Endothelial cell of umbilical vein (primary cell): ENCODE measurements around the gene E2F2. TPM values are rescaled to one million over a fixed set of nuclear protein-coding genes. Genes with fewer than 3 reads are reported as not detected.

Experiments used
- BruUV-seq: library from RNA; stranded (reverse); fragments of 400-500 nt; replicated peaks from 2 replicates; lab custom pipeline; 2021; lab: Mats Ljungman, UMichigan
- CTCF ChIA-PET: fragments of 300-600, 350-600 bp; sonication (Branson Sonifier 250); formaldehyde crosslinking; loops from one replicate; lab custom pipeline; 2021; ENCODE audit warnings: antibody characterized with exemption, inconsistent platforms; lab: Charles Lee
- POLR2A ChIA-PET: fragments of 300-600, 350-600 bp; sonication (Branson Sonifier 250); formaldehyde crosslinking; loops from one replicate; lab custom pipeline; 2021; ENCODE audit warnings: antibody characterized with exemption, inconsistent platforms; lab: Charles Lee
- DNase-seq: peaks from one replicate; pipeline ENCODE4 v3.0.0-alpha.2; 2011; ENCODE audit warnings: low read depth, low spot score
- FAIRE-seq: peaks from 2 replicates; lab custom pipeline; 2011; peaks lifted over from hg19 to GRCh38; lab: Jason Lieb, UNC
- H2AFZ ChIP-seq: 2 replicates; pipeline ENCODE4 v1.6.0; 2012; ENCODE audit warnings: low read depth, low read length, control low read depth, inconsistent platforms
- H3K27ac ChIP-seq: 2 replicates; pipeline ENCODE4 v1.5.1; 2011; ENCODE audit warnings: low read depth, mild to moderate bottlenecking, control low read depth, low read length, moderate library complexity; ENCODE audit not compliant: insufficient read depth
- H3K27me3 ChIP-seq, 2 experiments: 2 replicates each; pipeline versions ENCODE4 v1.6.0 to v1.6.1; 2011; ENCODE audit warnings: low read length in 2 of 2, mixed read lengths in 1 of 2; ENCODE audit not compliant: control insufficient read depth in 2 of 2, insufficient read depth in 2 of 2
- H3K36me3 ChIP-seq, 2 experiments: 2 replicates in 1 of 2; 3 replicates in 1 of 2; pipeline ENCODE4 v1.5.1; 2011; ENCODE audit warnings: low read length in 2 of 2, mild to moderate bottlenecking in 1 of 2, moderate library complexity in 1 of 2; ENCODE audit not compliant: control insufficient read depth in 2 of 2, insufficient read depth in 2 of 2; ENCODE audit errors: extremely low read depth in 1 of 2
- H3K4me1 ChIP-seq: 3 replicates; pipeline ENCODE4 v1.5.1; 2011; ENCODE audit warnings: mild to moderate bottlenecking, low read length; ENCODE audit not compliant: control insufficient read depth, insufficient read depth; ENCODE audit errors: extremely low read depth
- H3K4me2 ChIP-seq: 2 replicates; pipeline ENCODE4 v1.6.1; 2011; ENCODE audit warnings: low read length, control low read depth, mixed read lengths; ENCODE audit not compliant: insufficient read depth
- H3K4me3 ChIP-seq, 3 experiments: fragments of 200-600 bp in 1 of 3; sonication (generic), shearing (Covaris generic) in 1 of 3; replicated peaks in 1 of 3; 2 replicates each; pipeline ENCODE4 v1.5.1; 2011 to 2016; ENCODE audit warnings: control low read depth in 3 of 3, low read length in 3 of 3, mild to moderate bottlenecking in 2 of 3, inconsistent platforms in 1 of 3, low read depth in 1 of 3, moderate library complexity in 1 of 3; ENCODE audit not compliant: insufficient read depth in 1 of 3
- H3K79me2 ChIP-seq: 2 replicates; pipeline ENCODE4 v1.6.0; 2012; ENCODE audit warnings: low read length, inconsistent platforms; ENCODE audit not compliant: control insufficient read depth, insufficient read depth
- H3K9ac ChIP-seq: replicated peaks from 2 replicates; pipeline ENCODE3; 2011; ENCODE audit warnings: low read length, control low read depth; ENCODE audit not compliant: insufficient read depth; ENCODE audit errors: extremely low read depth
- H3K9me1 ChIP-seq: replicated peaks from 3 replicates; pipeline ENCODE4 v1.6.0; 2011; ENCODE audit warnings: mild to moderate bottlenecking, low read length; ENCODE audit not compliant: control insufficient read depth, insufficient read depth; ENCODE audit errors: extremely low read depth
- H3K9me3 ChIP-seq: replicated peaks from 2 replicates; pipeline ENCODE4 v1.5.1; 2012; ENCODE audit warnings: low read length, inconsistent platforms; ENCODE audit not compliant: control insufficient read depth, insufficient read depth
- H4K20me1 ChIP-seq: replicated peaks from 2 replicates; pipeline ENCODE3; 2011; ENCODE audit warnings: mild to moderate bottlenecking, low read length; ENCODE audit not compliant: control insufficient read depth, insufficient read depth; ENCODE audit errors: extremely low read depth
- EZH2 ChIP-seq: IDR thresholded peaks from 2 replicates; pipeline ENCODE4 v1.6.1; 2012; ENCODE audit warnings: borderline replicate concordance, low read depth, mild to moderate bottlenecking, moderate library complexity, low read length, inconsistent platforms; ENCODE audit not compliant: severe bottlenecking
- FOS ChIP-seq: IDR thresholded peaks from 2 replicates; pipeline ENCODE4 v1.6.1; 2011; ENCODE audit warnings: mild to moderate bottlenecking, low read length, moderate library complexity, borderline replicate concordance; ENCODE audit not compliant: insufficient read depth
- GATA2 ChIP-seq: IDR thresholded peaks from 2 replicates; pipeline ENCODE4 v1.7.0; 2011; ENCODE audit warnings: low read depth, mild to moderate bottlenecking, moderate library complexity, mixed read lengths, low read length; ENCODE audit not compliant: insufficient read length, insufficient read depth
- JUN ChIP-seq: IDR thresholded peaks from 2 replicates; pipeline ENCODE4 v1.6.1; 2011; ENCODE audit warnings: borderline replicate concordance, low read depth; ENCODE audit not compliant: insufficient read length, insufficient read depth
- MYC ChIP-seq: IDR thresholded peaks from one replicate; pipeline ENCODE4 v1.6.1; 2011; ENCODE audit warnings: mild to moderate bottlenecking, low read depth, low read length
- POLR2A ChIP-seq: IDR thresholded peaks from 2 replicates; pipeline ENCODE4 v1.6.1; 2012; ENCODE audit warnings: low read depth, mild to moderate bottlenecking, control low read depth, low read length
- POLR2AphosphoS5 ChIP-seq: IDR thresholded peaks from 2 replicates; pipeline ENCODE4 v1.6.1; 2012; ENCODE audit warnings: low read depth, mild to moderate bottlenecking, control low read depth, low read length, moderate library complexity; ENCODE audit not compliant: insufficient read depth
- dilution Hi-C: fragments of 300-500 bp; cut with MboI; formaldehyde crosslinking; loops from one replicate; pipeline ENCODE4 v1.15.0; 2019; ENCODE audit warnings: low sequenced_read_pairs; ENCODE audit not compliant: extremely low pct_ligation_motif_present
- intact Hi-C: fragments of 100-400 bp; cut with micrococcal nuclease; formaldehyde crosslinking; loops from one replicate; pipeline ENCODE4 v1.10.0; 2022
- polyA plus RNA-seq, 4 experiments: library from polyadenylated mRNA; depleted of rRNA in 3 of 4; stranded (reverse) in 3 of 4; unstranded in 1 of 4; fragments of >200 nt; gene quantifications; 2 replicates each; pipeline versions ENCODE4 v1.2.1 to v1.2.3, GENCODE V29; 2011 to 2012; ENCODE audit warnings: missing spikeins in 1 of 4
- total RNA-seq: library from RNA; stranded (reverse); gene quantifications from 2 replicates; pipeline ENCODE4 v1.2.3, GENCODE V29; 2021
- TF ChIP-seq, protein P1 (sequence below), 2 donors: IDR thresholded peaks; 1 replicate in 1 of 2; 2 replicates in 1 of 2; pipeline ENCODE4 v1.5.1; 2011; ENCODE audit warnings: low read length in 2 of 2, mild to moderate bottlenecking in 2 of 2, moderate library complexity in 2 of 2, control low read depth in 1 of 2, inconsistent platforms in 1 of 2, low read depth in 1 of 2; ENCODE audit not compliant: insufficient read depth in 1 of 2; ENCODE audit errors: extremely low read depth in 1 of 2
- TF ChIP-seq, protein P2 (sequence below): IDR thresholded peaks from 2 replicates; pipeline ENCODE4 v1.6.1; 2011; ENCODE audit not compliant: insufficient read depth, insufficient read length

Gene E2F2
- total and polyA plus RNA-seq, 2 donors (not counting 3 experiments of a cell fraction or from before 2014, with no cell fraction given), result 1.1 to 5.6 TPM

DNA sequence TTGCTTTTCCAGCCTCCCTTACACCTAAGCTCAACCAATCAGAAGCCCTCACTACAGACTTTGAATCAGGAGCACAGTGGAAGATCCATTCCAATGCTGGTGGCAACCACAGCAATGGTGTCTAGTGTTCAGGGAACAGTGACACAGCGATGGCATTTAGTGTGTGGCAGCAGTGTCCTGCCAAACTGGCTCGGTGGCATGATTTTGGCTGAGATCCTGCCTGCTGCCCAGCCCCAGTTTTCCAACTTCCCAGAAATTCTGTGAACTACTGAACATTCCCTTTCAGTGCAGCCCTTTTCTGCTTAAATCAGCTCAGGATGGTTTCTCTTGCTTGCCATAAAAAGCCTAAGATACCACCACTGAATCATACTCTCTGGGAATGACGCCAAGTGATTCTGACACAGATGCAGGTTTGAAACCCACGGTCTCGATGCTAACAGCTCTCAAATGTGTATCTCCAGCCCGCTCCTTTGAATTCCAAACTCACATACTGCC, 55.9 kb downstream of the E2F2 start:
- intact Hi-C loops (no loop called here), dilution Hi-C loops (no loop called here)
- Histone ChIP-seq H3K4me3 (no peak overlapping the region), H2AFZ (no peak overlapping the region), H3K9me1 (no peaks in the 10 kb centered on the region), H3K27me3 (no peaks in the 10 kb centered on the region), H3K27ac (no peak overlapping the region), H3K36me3 (no peaks in the 10 kb centered on the region), H3K79me2 (no peaks in the 10 kb centered on the region), H3K9ac (no peak overlapping the region), H3K4me1 (peaks cover 10% of the 10 kb centered on the region), H4K20me1 (no peaks in the 10 kb centered on the region), H3K9me3 (no peaks in the 10 kb centered on the region), H3K4me2 (no peak overlapping the region)
- POLR2A ChIA-PET, result no interaction called here
- CTCF ChIA-PET, result interaction anchor here (0.5 to 1.5 kb wide), 6 partner anchors 9 to 72 kb away, joined by 3 to 12 read pairs (median 4); partner anchors contain the start of genes ASAP3 and TCEA3
- FAIRE-seq, result peak; percentile 85
- peak; percentile 49 for DNase-seq
- BruUV-seq, result no TSS peak
- peak; percentile 21 for TF ChIP-seq FOS
- TF ChIP-seq, protein P1, sequence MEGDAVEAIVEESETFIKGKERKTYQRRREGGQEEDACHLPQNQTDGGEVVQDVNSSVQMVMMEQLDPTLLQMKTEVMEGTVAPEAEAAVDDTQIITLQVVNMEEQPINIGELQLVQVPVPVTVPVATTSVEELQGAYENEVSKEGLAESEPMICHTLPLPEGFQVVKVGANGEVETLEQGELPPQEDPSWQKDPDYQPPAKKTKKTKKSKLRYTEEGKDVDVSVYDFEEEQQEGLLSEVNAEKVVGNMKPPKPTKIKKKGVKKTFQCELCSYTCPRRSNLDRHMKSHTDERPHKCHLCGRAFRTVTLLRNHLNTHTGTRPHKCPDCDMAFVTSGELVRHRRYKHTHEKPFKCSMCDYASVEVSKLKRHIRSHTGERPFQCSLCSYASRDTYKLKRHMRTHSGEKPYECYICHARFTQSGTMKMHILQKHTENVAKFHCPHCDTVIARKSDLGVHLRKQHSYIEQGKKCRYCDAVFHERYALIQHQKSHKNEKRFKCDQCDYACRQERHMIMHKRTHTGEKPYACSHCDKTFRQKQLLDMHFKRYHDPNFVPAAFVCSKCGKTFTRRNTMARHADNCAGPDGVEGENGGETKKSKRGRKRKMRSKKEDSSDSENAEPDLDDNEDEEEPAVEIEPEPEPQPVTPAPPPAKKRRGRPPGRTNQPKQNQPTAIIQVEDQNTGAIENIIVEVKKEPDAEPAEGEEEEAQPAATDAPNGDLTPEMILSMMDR (IDR thresholded peaks at IDR 0.05; ENCODE audit: extremely low read depth in 1 of 2, insufficient read depth in 1 of 2, low read depth in 1 of 2, low read length in 2 of 2), result no peak

DNA sequence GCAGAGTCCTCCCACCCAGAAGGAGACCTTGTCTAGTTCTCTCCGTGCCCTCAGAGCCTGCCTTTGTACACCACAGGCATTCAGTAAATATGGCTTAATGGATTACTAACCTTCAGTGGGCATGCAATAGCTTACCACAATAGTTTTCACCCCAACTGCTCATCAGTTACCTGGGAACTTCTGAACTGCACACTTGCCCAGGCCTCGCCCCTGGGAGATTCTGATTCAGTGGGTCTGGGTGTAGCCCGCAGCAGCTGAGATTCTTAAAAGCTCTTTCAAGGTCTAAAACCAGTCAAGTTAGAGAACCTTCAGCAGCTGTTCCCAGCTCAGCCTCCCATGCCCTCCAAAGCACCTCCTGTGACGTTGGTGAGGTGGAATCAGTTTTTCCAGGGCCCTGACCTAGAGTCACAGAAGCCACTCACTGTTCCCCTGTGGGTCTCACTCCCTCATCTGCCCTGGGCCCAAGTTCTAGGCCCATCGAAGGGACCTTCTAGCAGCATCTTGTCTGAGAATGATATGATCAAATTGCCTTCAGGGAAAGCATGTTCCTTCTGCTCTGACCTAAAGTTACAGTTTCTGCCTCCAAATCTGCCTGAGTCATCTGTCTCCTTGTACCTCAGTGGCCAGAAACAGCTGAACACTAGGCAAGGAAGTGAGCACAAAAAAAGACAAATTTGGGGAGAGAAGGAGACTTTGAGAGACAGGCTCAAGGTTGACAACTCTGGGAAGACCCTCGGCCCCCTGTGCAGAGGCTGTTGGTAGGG, 57.8 kb downstream of the E2F2 start:
- no peak for TF ChIP-seq JUN
- TF ChIP-seq GATA2, result no peak
- no peak for TF ChIP-seq POLR2A
- TF ChIP-seq FOS, result no peak
- TF ChIP-seq, protein P1 (IDR thresholded peaks at IDR 0.05; ENCODE audit: extremely low read depth in 1 of 2, insufficient read depth in 1 of 2, low read depth in 1 of 2, low read length in 2 of 2), result no peak
- TF ChIP-seq MYC, result no peak
- TF ChIP-seq, protein P2, sequence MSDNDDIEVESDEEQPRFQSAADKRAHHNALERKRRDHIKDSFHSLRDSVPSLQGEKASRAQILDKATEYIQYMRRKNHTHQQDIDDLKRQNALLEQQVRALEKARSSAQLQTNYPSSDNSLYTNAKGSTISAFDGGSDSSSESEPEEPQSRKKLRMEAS, result no peak
- no peak for TF ChIP-seq POLR2AphosphoS5
- no peak for TF ChIP-seq EZH2
- POLR2A ChIA-PET, result no interaction called here
- Histone ChIP-seq H3K9me1 (no peaks in the 10 kb centered on the region), H3K27ac (no peak overlapping the region), H3K36me3 (no peaks in the 10 kb centered on the region), H3K4me3 (no peak overlapping the region), H3K79me2 (no peaks in the 10 kb centered on the region), H4K20me1 (no peaks in the 10 kb centered on the region), H3K4me1 (peaks cover 13% of the 10 kb centered on the region), H3K4me2 (no peak overlapping the region), H3K9ac (no peak overlapping the region), H2AFZ (no peak overlapping the region), H3K27me3 (no peaks in the 10 kb centered on the region), H3K9me3 (no peaks in the 10 kb centered on the region)
- DNase-seq (no peak), FAIRE-seq (no peak)
- dilution Hi-C loops, result no loop called here
- intact Hi-C loops, result no loop called here
- CTCF ChIA-PET, result interaction anchor here (1.5 to 1.7 kb wide), 2 partner anchors 11 to 24 kb away, joined by 3 to 5 read pairs; partner anchors contain the start of gene ASAP3
- no TSS peak for BruUV-seq
